H1 (cell line): ENCODE results near the gene PAK5. TPM values are rescaled to one million over a fixed set of nuclear protein-coding genes. Genes with fewer than 3 reads are reported as not detected.

Experiments used
- CTCF ChIA-PET: fragments of 300-600 bp; sonication (Branson Sonifier 250); formaldehyde crosslinking; loops from one replicate; lab custom pipeline; 2021; ENCODE audit not compliant: partially characterized antibody; lab: Charles Lee
- POLR2A ChIA-PET: fragments of 300-600 bp; sonication (Branson Sonifier 250); formaldehyde crosslinking; loops from one replicate; lab custom pipeline; 2021; ENCODE audit warnings: inconsistent platforms; ENCODE audit not compliant: partially characterized antibody; lab: Charles Lee
- DNase-seq, 2 experiments: peaks; one replicate each; pipeline versions ENCODE4 v3.0.0 to v3.0.0-alpha.2; 2010 to 2022; ENCODE audit warnings: low spot score in 2 of 2, low read depth in 1 of 2, mixed read lengths in 1 of 2
- FAIRE-seq: peaks from 2 replicates; lab custom pipeline; 2011; peaks lifted over from hg19 to GRCh38; lab: Jason Lieb, UNC
- H2AFZ ChIP-seq: 2 replicates; pipeline ENCODE4 v1.8.1; 2012; ENCODE audit warnings: low read length, inconsistent platforms
- H2AK5ac ChIP-seq: 2 replicates; pipeline ENCODE4 v1.6.1; 2013; ENCODE audit warnings: low read depth, low read length
- H2BK120ac ChIP-seq: replicated peaks from 2 replicates; pipeline ENCODE3; 2013; ENCODE audit warnings: low read depth, low read length, inconsistent platforms
- H2BK12ac ChIP-seq: 2 replicates; pipeline ENCODE4 v1.6.1; 2013; ENCODE audit warnings: low read depth, low read length
- H2BK15ac ChIP-seq: 2 replicates; pipeline ENCODE4 v1.6.1; 2013; ENCODE audit warnings: low read length
- H2BK20ac ChIP-seq: 2 replicates; pipeline ENCODE4 v1.6.1; 2013; ENCODE audit warnings: low read length
- H2BK5ac ChIP-seq: 2 replicates; pipeline ENCODE4 v1.6.1; 2013; ENCODE audit warnings: low read depth, low read length
- H3K14ac ChIP-seq: 2 replicates; pipeline ENCODE4 v1.6.1; 2013; ENCODE audit warnings: inconsistent platforms; ENCODE audit not compliant: insufficient read length
- H3K18ac ChIP-seq: 2 replicates; pipeline ENCODE4 v1.6.1; 2013; ENCODE audit warnings: low read length; ENCODE audit errors: extremely low read depth
- H3K23ac ChIP-seq: 2 replicates; pipeline ENCODE4 v1.6.1; 2013; ENCODE audit warnings: inconsistent platforms; ENCODE audit not compliant: insufficient read length
- H3K23me2 ChIP-seq: 2 replicates; pipeline ENCODE4 v1.6.1; 2013; ENCODE audit warnings: low read depth, low read length
- H3K27ac ChIP-seq: 2 replicates; pipeline ENCODE4 v1.6.1; 2011; ENCODE audit warnings: low read depth, low read length, inconsistent platforms
- H3K27me3 ChIP-seq, 4 experiments: replicated peaks in 1 of 4; 1 replicate in 1 of 4; 2 replicates in 3 of 4; pipeline versions ENCODE4 v1.6.1 to v1.8.1; 2011 to 2013; ENCODE audit warnings: low read length in 3 of 4, mild to moderate bottlenecking in 3 of 4, inconsistent platforms in 2 of 4, mixed read lengths in 2 of 4, moderate library complexity in 1 of 4; ENCODE audit not compliant: control insufficient read depth in 3 of 4, insufficient read depth in 3 of 4; ENCODE audit errors: extremely low read depth in 1 of 4
- H3K36me3 ChIP-seq, 4 experiments: 2 replicates each; pipeline versions ENCODE4 v1.6.1 to v1.8.1; 2011 to 2013; ENCODE audit warnings: mild to moderate bottlenecking in 4 of 4, low read length in 3 of 4, moderate library complexity in 2 of 4, control low read depth in 1 of 4, inconsistent platforms in 1 of 4; ENCODE audit not compliant: insufficient read depth in 4 of 4, control insufficient read depth in 2 of 4
- H3K4ac ChIP-seq: replicated peaks from 2 replicates; pipeline ENCODE3; 2013; ENCODE audit warnings: low read length, low read depth, mixed read lengths, inconsistent platforms; ENCODE audit not compliant: insufficient read length
- H3K4me1 ChIP-seq, 4 experiments: replicated peaks in 1 of 4; 1 replicate in 1 of 4; 2 replicates in 3 of 4; pipeline versions ENCODE4 v1.6.1 to v1.8.1; 2011 to 2013; ENCODE audit warnings: low read length in 3 of 4, inconsistent platforms in 2 of 4, mixed read lengths in 1 of 4; ENCODE audit not compliant: insufficient read depth in 4 of 4, control insufficient read depth in 3 of 4
- H3K4me2 ChIP-seq, 2 experiments: 2 replicates each; pipeline versions ENCODE4 v1.6.1 to v1.8.1; 2011 to 2013; ENCODE audit warnings: low read depth in 2 of 2, low read length in 2 of 2, control low read depth in 1 of 2, inconsistent platforms in 1 of 2, mild to moderate bottlenecking in 1 of 2; ENCODE audit not compliant: insufficient read depth in 1 of 2
- H3K4me3 ChIP-seq, 4 experiments: fragments of 200-600, 300-600 bp in 1 of 4; sonication (generic), shearing (Covaris generic), sonication (Bioruptor Twin) in 1 of 4; 2 replicates each; pipeline versions ENCODE4 v1.5.1 to v1.8.1; 2011 to 2016; ENCODE audit warnings: low read length in 4 of 4, low read depth in 3 of 4, control low read depth in 2 of 4, inconsistent platforms in 2 of 4, mild to moderate bottlenecking in 2 of 4, mixed read lengths in 1 of 4, moderate library complexity in 1 of 4; ENCODE audit not compliant: insufficient read depth in 2 of 4; ENCODE audit errors: extremely low read depth in 1 of 4
- H3K56ac ChIP-seq: replicated peaks from 2 replicates; pipeline ENCODE3; 2013; ENCODE audit warnings: low read depth, mild to moderate bottlenecking, mixed read lengths, low read length, inconsistent platforms; ENCODE audit not compliant: insufficient read length
- H3K79me1 ChIP-seq: 2 replicates; pipeline ENCODE4 v1.6.1; 2013; ENCODE audit warnings: low read depth, low read length, control low read depth
- H3K79me2 ChIP-seq, 2 experiments: 2 replicates each; pipeline versions ENCODE4 v1.6.1 to v1.8.1; 2012 to 2013; ENCODE audit warnings: low read length in 2 of 2, mild to moderate bottlenecking in 2 of 2, inconsistent platforms in 1 of 2; ENCODE audit not compliant: insufficient read depth in 2 of 2, control insufficient read depth in 1 of 2
- H3K9ac ChIP-seq, 4 experiments: replicated peaks in 1 of 4; 1 replicate in 1 of 4; 2 replicates in 3 of 4; pipeline versions ENCODE4 v1.6.1 to v1.8.1; 2011 to 2013; ENCODE audit warnings: low read depth in 3 of 4, low read length in 3 of 4, control low read depth in 2 of 4, mild to moderate bottlenecking in 2 of 4, moderate library complexity in 2 of 4, inconsistent platforms in 1 of 4; ENCODE audit errors: extremely low read depth in 1 of 4
- H3K9me3 ChIP-seq, 2 experiments: 2 replicates each; pipeline versions ENCODE4 v1.6.1 to v1.8.1; 2012 to 2013; ENCODE audit warnings: mild to moderate bottlenecking in 2 of 2, moderate library complexity in 2 of 2, control low read depth in 1 of 2, inconsistent platforms in 1 of 2, low read depth in 1 of 2, low read length in 1 of 2, mixed read lengths in 1 of 2; ENCODE audit not compliant: insufficient read depth in 2 of 2
- H4K20me1 ChIP-seq, 2 experiments: replicated peaks in 1 of 2; 2 replicates each; pipeline versions ENCODE3 to v1.8.1; 2011 to 2013; ENCODE audit warnings: inconsistent platforms in 2 of 2, low read length in 2 of 2, mild to moderate bottlenecking in 1 of 2; ENCODE audit not compliant: insufficient read depth in 2 of 2, control insufficient read depth in 1 of 2
- H4K5ac ChIP-seq: 2 replicates; pipeline ENCODE4 v1.6.1; 2013; ENCODE audit warnings: low read length, low read depth, mixed read lengths, inconsistent platforms; ENCODE audit not compliant: insufficient read length
- H4K8ac ChIP-seq: 2 replicates; pipeline ENCODE4 v1.8.0; 2013; ENCODE audit warnings: mild to moderate bottlenecking, moderate library complexity, low read length, inconsistent platforms; ENCODE audit not compliant: insufficient read depth; ENCODE audit errors: extremely low read depth
- H4K91ac ChIP-seq: replicated peaks from 2 replicates; pipeline ENCODE3; 2013; ENCODE audit warnings: low read length, mixed read lengths, inconsistent platforms; ENCODE audit not compliant: insufficient read length
- ASH2L ChIP-seq: fragments of 200-600, 300-600 bp; sonication (generic); IDR thresholded peaks from one replicate; pipeline ENCODE4 v1.7.1; 2017; ENCODE audit warnings: low read length
- CBX5 ChIP-seq: fragments of 300-800, 300-1000 bp; sonication (generic); IDR thresholded peaks from 2 replicates; pipeline ENCODE4 v1.7.1; 2016; ENCODE audit warnings: antibody characterized with exemption, low read length, low read depth
- CHD1 ChIP-seq: IDR thresholded peaks from 2 replicates; pipeline ENCODE4 v1.6.1; 2012; ENCODE audit warnings: low read depth, low read length, improper control_type of control experiment
- NANOG ChIP-seq: IDR thresholded peaks from 2 replicates; pipeline ENCODE4 v1.6.1; 2011; ENCODE audit warnings: low read length, low read depth, mild to moderate bottlenecking, inconsistent platforms; ENCODE audit not compliant: insufficient read depth, poor library complexity, severe bottlenecking
- PHF8 ChIP-seq: fragments of 200-600 bp; sonication (generic); conservative IDR thresholded peaks from 2 replicates; pipeline ENCODE4 v1.7.1; 2012; ENCODE audit warnings: low read depth, mild to moderate bottlenecking, inconsistent platforms, low read length, moderate library complexity
- POLR2AphosphoS5 ChIP-seq: IDR thresholded peaks from 2 replicates; pipeline ENCODE4 v1.6.1; 2011; ENCODE audit warnings: low read depth, low read length
- RFX5 ChIP-seq: IDR thresholded peaks from 2 replicates; pipeline ENCODE4 v1.6.1; 2011; ENCODE audit warnings: low read depth, low read length, improper control_type of control experiment, borderline replicate concordance
- SUZ12 ChIP-seq: fragments of 200-600 bp; sonication (generic); IDR thresholded peaks from 2 replicates; pipeline ENCODE4 v1.6.1; 2012; ENCODE audit warnings: mild to moderate bottlenecking, inconsistent platforms, low read length, moderate library complexity, mixed read lengths
- YY1 ChIP-seq: IDR thresholded peaks from 2 replicates; pipeline ENCODE4 v1.6.1; 2011; ENCODE audit warnings: low read depth, mild to moderate bottlenecking, low read length
- ZNF274 ChIP-seq: IDR thresholded peaks from 2 replicates; pipeline ENCODE4 v1.7.0; 2012; ENCODE audit warnings: low read length, borderline replicate concordance; ENCODE audit errors: extremely low read depth
- WGBS, 2 experiments: shearing (Covaris generic) in 1 of 2; methylation state at CpG; one replicate each; pipeline versions ENCODE4 v1.1.6 to v1.1.7; 2013 to 2015; ENCODE audit warnings: low lambda C conversion rate in 2 of 2, mixed read lengths in 2 of 2, inconsistent platforms in 1 of 2, low coverage in 1 of 2, missing lambda C conversion rate in 1 of 2; ENCODE audit not compliant: insufficient replicate concordance in 2 of 2, insufficient coverage in 1 of 2, insufficient read length in 1 of 2; ENCODE audit errors: extremely low coverage in 1 of 2, missing lambda C conversion rate in 1 of 2; 5-methylcytosine and 5-hydroxymethylcytosine counted together
- polyA plus RNA-seq, 7 experiments: library from polyadenylated mRNA; depleted of rRNA in 3 of 7; stranded (reverse) in 5 of 7; unstranded in 2 of 7; fragments of >200 nt in 5 of 7; fragments of 200-250 nt in 2 of 7; gene quantifications; 1 replicate in 5 of 7; 2 replicates in 1 of 7; 4 replicates in 1 of 7; pipeline versions ENCODE4 v1.2.1 to v1.2.3, GENCODE V29; 2011 to 2013; ENCODE audit warnings: missing spikeins in 2 of 7, mixed read lengths in 2 of 7
- total RNA-seq: library from RNA; stranded (reverse); fragmentation: NEBNext Ultra II Directional; extraction: Animal tissue kit (Norgen Biotek cat#: 25700); gene quantifications from 2 replicates; pipeline ENCODE4 v1.2.1, GENCODE V29; 2021
- TF ChIP-seq, protein P1 (sequence below): IDR thresholded peaks from 2 replicates; pipeline ENCODE4 v1.6.1; 2011; ENCODE audit warnings: low read length, improper control_type of control experiment
- TF ChIP-seq, protein P2 (sequence below): IDR thresholded peaks from 2 replicates; pipeline ENCODE4 v1.6.1; 2011; ENCODE audit warnings: low read depth, mild to moderate bottlenecking, low read length; ENCODE audit not compliant: insufficient read depth
- TF ChIP-seq, protein P3 (sequence below): IDR thresholded peaks from 2 replicates; pipeline ENCODE4 v1.6.1; 2012; ENCODE audit warnings: inconsistent platforms

Gene PAK5
- total and polyA plus RNA-seq, 2 of the 8 experiments (the other 6 are each of a cell fraction or from before 2014, with no cell fraction given) = 0.54 to 0.80 TPM

DNA sequence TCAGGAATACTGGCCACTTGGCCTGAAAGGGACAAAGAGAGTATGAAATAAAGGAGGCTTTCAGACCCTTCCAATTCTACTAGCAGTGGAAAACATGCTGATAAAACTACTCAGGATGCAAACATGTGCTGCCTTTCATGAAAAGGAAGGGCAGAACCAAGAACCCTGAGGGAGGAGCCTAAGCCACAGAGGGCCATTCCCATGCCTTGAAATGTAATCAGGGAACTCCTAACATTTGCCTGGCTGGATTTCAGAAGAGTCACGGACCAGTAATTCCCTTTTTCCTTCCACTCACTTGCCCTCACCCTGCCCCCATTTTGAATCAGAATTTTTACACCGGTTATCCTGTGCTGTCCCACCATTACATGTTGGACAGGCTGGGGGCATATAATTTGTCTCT is 208.3 kb downstream of the PAK5 start:
- Histone ChIP-seq H4K20me1 (no peaks in the 10 kb centered on the region), H2BK15ac (no peak overlapping the region), H3K23me2 (no peaks in the 10 kb centered on the region), H3K18ac (no peak overlapping the region), H3K4me2 (no peak overlapping the region), H3K4ac (no peak overlapping the region), H3K14ac (no peak overlapping the region), H4K8ac (no peak overlapping the region), H3K4me3 (no peak overlapping the region), H2AK5ac (no peak overlapping the region), H3K56ac (no peak overlapping the region), H2BK120ac (no peak overlapping the region), H3K27ac (no peak overlapping the region), H4K5ac (no peak overlapping the region), H2BK5ac (no peak overlapping the region), H2AFZ (no peak overlapping the region), H2BK12ac (no peak overlapping the region), H3K27me3 (no peaks in the 10 kb centered on the region), H3K4me1 (no peaks in the 10 kb centered on the region), H3K36me3 (no peaks in the 10 kb centered on the region), H2BK20ac (no peak overlapping the region), H4K91ac (no peak overlapping the region), H3K79me2 (no peaks in the 10 kb centered on the region), H3K79me1 (no peaks in the 10 kb centered on the region), H3K9ac (no peak overlapping the region), H3K9me3 (no peaks in the 10 kb centered on the region), H3K23ac (no peak overlapping the region)
- CTCF ChIA-PET = interaction anchor here (2.0 to 2.2 kb wide), 2 partner anchors 13 to 272 kb away, joined by 7 to 13 read pairs; no protein-coding TSS in a partner anchor
- no peak for FAIRE-seq
- DNase-seq = no peak
- POLR2A ChIA-PET = no interaction called here
- WGBS, 2 experiments = 83% methylated on average over 2 of the region's 2 CpGs; no CpG with 5 or more reads in 1 of the 2 experiments
- TF ChIP-seq CHD1 (no peak), RFX5 (no peak), ASH2L (no peak), SUZ12 (no peak), NANOG (no peak), POLR2AphosphoS5 (no peak), PHF8 (no peak), CBX5 (no peak), YY1 (no peak), ZNF274 (no peak)
- TF ChIP-seq, protein P1, sequence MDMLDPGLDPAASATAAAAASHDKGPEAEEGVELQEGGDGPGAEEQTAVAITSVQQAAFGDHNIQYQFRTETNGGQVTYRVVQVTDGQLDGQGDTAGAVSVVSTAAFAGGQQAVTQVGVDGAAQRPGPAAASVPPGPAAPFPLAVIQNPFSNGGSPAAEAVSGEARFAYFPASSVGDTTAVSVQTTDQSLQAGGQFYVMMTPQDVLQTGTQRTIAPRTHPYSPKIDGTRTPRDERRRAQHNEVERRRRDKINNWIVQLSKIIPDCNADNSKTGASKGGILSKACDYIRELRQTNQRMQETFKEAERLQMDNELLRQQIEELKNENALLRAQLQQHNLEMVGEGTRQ = no peak
- TF ChIP-seq, protein P2, sequence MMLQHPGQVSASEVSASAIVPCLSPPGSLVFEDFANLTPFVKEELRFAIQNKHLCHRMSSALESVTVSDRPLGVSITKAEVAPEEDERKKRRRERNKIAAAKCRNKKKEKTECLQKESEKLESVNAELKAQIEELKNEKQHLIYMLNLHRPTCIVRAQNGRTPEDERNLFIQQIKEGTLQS = no peak
- TF ChIP-seq, protein P3, sequence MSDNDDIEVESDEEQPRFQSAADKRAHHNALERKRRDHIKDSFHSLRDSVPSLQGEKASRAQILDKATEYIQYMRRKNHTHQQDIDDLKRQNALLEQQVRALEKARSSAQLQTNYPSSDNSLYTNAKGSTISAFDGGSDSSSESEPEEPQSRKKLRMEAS = no peak
